ENCODE results near the gene PSME4.
"Not testable (repeated sequence)": the region's sequence is repeated elsewhere in the genome, so short reads cannot be mapped to it uniquely, and the experiment has no call there.

The PSME4 gene

DNA sequence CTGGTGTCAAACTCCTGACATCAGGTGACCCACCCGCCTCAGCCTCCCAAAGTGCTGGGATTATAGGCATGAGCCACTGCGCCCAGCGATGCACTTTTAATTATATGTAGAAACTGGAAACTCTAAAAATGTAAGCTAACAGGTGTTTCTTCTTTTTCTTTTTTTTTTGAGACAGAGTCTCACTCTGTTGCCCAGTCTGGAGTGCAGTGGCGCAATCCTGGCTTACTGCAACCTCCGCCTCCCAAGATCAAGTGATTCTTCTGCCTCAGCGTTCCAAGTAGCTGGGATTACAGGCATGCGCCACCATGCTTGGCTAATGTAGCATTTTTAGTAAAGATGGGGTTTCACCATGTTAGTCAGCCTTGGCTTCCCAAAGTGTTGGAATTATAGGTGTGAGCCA lies 129.1 kb downstream of the PSME4 start:
- not testable (repeated sequence) for DNase-seq

DNA sequence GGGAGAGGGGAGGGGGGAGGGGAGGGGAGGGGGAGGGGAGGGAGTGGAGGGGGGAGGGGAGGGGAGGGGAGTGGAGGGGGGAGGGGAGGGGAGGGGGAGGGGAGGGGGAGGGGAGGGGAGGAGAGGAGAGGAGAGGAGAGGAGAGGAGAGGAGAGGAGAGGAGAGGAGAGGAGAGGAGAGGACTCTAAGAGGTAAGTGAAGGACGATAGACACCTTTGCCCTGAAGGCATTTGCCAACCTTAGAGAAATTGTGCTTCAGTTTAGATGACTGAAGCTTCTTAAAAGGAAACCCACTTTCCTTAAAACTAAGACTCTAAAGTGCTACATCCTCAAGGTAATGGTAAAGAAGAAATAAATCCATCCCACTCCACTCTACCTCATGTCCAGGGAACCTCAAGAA lies 130.2 kb downstream of the PSME4 start:
- DNase-seq: no peak

DNA sequence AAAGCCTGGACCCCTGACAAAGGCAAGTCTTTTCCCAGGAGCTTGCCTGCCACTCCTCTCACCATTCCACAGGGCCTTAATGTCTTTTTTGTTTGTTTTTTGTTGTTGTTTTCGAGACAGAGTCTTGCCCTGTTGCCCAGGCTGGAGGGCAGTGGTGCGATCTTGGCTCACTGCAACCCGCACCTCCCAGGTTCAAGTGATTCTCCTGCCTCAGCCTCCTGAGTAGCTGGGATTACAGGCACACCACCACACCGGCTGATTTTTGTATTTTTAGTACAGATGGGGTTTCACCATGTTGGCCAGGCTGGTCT lies 140.9 kb downstream of the PSME4 start:
- DNase-seq: not testable (repeated sequence)

DNA sequence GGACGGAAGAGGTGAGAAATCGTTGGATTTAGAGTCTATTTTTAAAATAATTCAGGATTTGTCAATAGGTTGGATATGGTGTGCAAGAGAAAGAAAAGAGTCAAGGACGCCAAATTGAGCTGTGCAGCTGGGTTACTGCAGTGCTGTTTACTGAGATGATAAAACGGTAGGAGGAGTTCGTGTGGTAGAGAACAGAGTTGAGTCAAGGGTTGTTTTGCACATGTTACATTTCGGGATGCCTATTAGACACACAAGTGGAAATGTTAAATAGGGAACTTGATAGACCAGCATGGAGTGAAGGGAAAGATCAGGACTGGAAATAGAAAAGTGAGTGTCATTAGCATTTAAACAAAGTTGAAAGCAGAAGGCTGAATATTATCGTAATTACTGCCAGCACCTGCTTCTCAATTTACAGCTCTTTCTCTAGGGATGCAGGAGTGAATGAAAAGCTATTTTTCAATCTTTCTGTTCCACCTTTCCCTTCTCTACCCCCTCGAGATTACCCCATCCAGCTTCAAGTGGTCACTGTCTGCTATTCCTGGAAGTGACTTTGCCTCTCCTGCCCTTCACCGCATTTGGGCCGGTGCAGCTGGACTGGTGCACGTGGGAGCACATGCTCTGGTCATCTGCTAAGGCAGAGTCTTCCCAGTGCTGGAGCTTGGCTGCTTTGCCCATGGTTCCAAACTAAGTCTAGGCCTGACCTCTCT lies 141.4 kb downstream of the PSME4 start:
- DNase-seq: no peak

DNA sequence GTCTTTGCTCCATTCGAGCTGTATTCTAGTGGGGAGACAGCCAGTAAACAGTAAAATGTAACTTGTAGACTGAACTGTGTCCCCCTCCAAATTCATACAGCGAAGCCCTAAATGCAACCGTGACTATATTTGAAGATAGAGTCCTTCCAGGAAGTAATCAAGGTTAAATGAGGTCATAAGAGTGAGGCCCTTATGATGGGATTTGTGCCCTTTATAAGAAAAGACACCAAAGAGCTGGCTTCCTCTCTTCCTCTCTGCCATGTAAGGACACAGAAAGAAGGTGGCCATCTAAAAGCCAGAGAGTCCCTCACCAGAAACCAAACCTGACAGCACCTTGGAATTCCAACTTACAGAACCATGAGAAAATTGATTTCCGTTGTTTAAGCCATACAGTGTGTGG lies 142.5 kb downstream of the PSME4 start:
- DNase-seq: no peak

DNA sequence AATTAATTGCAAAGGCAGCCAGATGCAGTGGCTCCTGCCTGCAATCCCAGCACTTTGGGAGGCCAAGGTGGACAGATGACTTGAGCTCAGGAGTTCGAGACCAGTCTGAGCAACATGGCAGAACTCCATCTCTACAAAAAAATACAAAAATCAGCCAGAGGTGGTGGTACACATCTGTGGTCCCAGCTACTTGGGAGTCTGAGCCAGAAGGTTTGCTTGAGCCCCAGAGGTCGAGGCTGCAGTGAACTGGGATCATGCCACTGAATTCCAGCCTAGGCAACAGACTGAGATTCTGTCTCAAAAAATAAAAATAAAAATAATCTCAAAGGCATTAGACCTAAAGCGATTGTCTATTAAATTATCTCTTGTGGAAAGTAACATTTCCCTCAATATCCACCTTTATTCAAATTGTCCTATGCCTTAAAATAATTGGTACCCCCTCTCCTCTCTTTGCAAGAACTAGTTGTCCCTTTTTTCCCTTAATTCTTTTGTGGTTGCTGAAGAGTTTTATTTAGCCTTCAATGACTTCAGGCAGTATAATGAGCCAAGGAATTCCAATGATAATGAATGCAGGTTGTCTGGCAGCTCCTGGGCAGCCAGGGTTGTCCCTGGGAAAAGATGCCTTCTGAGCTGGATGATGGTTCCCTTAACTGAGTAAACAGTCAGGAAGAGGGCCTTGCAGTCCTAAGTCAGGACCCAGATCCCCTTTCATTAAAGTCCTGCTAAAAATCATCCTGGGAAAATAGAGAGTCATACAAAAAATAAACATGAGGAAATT lies 143.2 kb downstream of the PSME4 start:
- no peak for DNase-seq

DNA sequence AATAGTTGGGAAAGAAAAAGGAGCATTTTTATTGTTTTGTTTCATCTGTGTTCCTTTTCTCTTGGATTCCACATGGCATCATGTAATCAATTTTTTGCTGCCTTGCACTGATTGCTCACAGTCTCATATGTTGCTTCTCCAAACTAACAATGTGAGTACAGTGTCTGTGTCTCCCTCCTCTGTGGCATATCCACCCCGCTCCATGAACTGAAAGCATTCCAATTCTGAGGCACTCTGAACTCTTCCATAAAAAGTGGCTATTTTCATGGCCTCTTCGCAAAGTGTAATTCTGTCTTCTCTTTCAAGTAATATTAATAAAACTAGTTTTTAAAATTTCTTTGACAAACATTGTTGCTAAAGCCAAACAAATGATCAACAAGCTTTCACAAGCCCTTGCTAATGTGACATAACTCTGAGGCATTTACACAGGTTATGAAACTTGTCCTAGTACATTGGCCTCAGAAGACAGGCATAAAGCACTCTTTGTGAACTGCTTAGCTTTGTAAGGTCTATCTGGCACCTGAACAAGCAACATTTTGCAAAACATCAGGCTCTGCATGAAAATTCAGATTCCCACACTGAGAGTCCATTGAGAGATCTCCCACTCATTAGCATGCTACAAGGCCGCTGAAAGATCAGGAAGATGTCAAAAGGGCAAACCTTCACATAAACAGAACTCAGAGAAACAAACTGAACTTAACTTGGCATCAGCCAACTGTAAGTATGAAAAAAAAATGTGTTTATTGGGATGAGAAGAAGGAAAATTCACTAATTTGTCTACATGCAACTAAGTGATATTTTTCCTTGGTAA lies 144.0 kb downstream of the PSME4 start:
- DNase-seq: no peak

DNA sequence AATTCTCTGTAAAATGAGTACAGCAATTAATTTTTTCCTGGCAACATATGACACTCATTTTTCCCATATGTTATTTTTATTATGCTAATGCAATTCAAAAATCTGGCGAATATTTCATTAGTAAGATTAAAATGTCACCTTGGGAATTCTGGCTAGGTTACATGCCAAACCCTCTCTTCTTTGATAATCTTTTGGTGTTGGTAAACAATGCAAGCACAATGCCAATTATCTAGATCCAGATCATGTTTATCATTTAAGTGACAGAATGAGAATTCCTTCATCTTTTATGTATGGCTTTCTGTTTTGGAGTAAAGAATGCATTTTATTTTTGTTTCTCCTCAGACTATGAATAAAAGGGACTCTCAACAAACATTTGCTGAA lies 144.8 kb downstream of the PSME4 start:
- no peak for DNase-seq

DNA sequence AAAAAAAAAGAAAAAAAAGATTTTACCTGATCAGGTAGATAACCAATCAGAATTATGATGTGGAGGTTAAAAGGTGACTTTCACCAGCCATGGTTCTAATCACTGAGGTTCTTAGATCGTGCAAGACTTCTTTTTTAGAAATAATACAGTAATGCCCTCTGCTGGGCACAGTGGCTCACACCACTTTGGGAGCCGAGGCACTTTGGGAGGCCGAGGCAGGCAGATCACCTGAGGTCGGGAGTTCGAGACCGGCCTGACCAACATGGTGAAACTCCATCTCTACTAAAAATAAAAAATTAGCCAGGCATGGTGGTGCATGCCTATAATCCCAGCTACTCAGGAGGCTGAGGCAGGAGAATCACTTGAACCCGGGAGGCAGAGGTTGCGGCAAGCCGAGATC lies 147.2 kb downstream of the PSME4 start:
- DNase-seq: not testable (repeated sequence)

DNA sequence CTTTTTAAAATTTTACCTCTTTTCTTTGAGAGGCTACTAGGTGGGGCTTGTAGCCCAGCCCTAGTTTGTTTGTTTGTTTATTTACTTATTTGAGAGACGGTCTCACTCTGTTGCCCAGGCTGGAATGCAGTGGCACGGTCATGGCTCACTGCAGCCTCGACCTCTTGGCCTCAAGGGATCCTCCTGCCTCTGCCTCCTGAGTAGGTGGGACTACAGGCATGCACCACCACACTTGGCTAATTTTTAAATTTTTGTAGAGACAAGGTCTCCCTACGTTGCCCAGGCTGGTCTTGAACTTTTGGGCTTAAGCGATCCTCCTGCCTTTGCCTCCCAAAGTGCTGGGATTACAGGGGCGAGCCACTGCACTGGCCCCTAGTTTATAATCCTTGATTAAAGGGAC lies 149.0 kb downstream of the PSME4 start:
- no peak for DNase-seq

DNA sequence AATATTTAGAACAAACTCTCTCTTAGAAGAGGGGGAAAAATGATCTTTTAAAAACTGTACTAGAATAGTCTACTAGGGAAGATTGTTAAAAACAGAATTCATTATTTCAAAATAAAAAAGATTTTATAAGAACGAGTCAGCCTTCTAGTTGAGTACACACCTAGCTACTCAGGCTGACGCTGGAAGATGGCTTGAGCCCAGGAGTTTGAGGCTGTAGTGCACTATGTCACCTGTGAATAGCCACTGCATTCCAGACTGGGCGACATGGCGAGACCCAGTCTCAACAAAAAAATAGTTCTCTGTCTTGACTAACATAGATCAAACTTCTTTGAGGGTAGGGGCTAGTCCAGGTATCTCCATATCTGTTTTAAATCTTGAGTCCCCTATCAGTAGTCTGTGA lies 150.1 kb downstream of the PSME4 start:
- no peak for DNase-seq

DNA sequence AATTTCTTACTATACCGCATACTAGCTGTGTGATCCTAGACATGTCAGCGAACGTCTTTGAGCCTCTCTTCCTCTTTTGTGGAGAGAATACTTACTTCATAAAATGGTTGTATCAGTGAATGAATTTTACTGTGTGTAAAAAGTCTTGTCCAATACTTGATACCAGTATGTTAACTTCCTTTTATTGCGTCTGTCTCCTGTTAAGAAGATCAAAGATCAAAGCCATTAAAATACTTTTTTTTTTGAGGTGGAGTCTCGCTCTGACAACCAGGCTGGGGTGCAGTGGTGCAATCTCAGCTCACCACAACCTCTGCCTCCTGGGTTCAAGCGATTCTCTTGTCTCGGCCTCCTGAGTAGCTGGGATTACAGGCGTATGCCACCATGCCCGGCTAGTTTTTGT lies 150.7 kb downstream of the PSME4 start:
- DNase-seq: no peak

DNA sequence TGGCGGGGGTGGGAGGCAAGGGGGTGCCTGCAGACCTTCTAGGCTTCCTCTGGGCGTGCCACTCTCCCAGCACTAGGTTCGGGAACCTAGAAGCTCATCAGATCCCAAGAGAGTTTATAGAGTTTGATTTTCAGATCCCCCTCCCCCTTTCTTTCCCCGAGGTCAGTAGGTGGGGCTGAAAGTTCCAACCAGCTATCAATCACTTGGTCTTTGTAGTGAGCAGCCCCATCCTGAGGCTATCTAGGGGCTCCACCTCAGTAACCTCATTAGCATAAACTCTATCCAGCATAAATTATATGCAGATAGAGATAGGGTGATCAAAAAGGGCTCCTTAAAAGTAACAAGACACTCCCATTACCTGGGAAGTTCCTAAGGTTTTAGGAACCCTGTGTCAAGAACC lies 151.2 kb downstream of the PSME4 start:
- no peak for DNase-seq

DNA sequence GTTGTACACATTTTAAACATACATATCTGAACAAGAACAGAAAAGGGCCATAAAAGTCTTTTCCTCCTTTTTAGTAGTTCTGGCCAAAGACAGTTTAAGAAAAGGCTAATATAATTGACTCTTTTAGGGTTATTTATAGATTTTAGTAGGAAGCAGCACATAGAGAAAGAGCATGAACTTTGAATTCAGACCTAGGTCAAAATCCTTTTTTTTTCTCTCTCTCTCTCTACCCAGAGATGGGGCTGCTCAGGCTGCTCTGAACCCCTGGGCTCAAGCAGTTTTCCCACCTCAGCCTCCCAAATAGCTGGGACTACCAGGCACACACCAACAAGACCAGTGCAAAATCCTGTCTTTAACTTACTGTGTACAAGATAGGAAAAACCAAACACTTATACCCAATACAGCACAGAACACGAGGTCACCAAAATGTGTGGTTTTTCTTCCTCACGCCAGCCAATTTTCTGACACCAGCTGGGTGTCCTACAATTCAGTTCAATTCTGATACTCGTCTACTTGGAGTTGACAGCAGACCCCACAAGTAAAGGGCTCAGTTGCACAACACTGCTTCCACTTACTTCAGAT lies 151.8 kb downstream of the PSME4 start:
- DNase-seq: no peak

Measured in AML-193 (cell line).